GM12874 (cell line): ENCODE data around the gene RNF144A.

Experiments
- TF ChIP-seq, protein P1 (sequence below): IDR thresholded peaks from 2 replicates; pipeline ENCODE4 v1.5.1; 2011; ENCODE audit warnings: low read depth, mild to moderate bottlenecking, control low read depth, low read length, moderate library complexity; ENCODE audit not compliant: insufficient read depth

Gene RNF144A

DNA sequence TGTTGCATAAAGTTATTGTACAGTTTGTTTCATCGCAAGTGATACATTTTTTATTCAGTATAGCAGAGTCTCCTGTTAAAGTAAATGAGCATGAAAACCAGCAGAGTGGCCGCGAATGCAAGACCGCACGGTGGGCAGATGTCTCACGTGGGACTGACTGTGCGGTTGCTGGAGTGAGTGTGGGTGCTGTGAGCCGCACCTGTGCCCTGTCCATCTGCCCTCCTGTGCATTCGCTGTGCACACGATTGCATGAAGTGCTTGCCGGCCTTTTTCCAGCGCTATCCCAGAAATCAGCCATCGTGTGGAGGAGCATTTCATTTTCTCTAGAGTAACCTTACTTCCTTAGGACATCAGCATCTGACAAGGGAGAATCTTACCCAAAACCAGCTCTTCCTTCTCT, 118.7 kb downstream of the RNF144A start:
- TF ChIP-seq, protein P1, sequence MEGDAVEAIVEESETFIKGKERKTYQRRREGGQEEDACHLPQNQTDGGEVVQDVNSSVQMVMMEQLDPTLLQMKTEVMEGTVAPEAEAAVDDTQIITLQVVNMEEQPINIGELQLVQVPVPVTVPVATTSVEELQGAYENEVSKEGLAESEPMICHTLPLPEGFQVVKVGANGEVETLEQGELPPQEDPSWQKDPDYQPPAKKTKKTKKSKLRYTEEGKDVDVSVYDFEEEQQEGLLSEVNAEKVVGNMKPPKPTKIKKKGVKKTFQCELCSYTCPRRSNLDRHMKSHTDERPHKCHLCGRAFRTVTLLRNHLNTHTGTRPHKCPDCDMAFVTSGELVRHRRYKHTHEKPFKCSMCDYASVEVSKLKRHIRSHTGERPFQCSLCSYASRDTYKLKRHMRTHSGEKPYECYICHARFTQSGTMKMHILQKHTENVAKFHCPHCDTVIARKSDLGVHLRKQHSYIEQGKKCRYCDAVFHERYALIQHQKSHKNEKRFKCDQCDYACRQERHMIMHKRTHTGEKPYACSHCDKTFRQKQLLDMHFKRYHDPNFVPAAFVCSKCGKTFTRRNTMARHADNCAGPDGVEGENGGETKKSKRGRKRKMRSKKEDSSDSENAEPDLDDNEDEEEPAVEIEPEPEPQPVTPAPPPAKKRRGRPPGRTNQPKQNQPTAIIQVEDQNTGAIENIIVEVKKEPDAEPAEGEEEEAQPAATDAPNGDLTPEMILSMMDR: no peak

DNA sequence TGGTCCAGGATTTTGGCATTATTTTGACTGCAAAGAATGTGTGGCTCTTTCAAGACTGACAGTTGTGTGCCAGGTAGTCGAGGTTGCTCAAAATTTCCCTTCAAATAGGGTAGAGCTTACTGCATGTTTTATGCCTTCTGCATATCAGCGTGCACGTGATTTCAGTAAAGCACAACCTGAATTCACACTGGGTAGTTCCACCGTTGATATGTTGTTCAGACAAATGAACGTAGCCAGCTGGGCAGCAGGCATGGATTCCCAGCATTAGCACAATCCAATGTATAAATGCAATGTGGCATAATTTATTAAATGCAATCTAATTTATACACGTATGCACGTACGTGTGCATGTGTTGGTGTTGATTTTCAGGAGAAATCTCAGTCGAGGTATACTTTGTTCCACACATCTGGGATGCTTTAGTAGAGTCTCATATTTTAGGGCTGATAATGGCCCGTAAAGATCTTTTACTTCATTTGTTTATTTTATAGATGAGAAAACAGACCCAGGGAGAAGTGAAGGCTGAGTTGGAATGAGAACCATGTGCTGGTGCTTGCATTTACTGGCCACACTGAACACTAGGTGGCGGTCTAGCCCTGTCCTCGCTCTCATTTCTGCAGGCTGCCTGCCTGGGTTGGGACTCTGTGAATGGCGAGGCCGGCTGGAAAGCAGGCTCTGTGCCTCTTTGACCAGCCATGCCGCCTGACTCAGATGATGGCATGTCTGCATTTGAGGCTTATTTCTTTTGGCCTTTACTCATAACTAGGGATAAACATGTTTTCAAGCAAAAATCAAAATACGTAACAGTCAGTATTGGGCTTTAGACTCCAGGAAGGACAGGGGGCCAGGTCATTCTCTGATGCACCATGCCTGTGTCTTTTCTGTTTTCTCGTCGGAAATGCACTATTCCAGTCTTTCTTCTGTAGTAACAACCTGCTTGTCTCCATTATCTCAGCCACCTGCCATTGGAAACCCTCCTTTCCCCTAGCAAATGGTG, 120.4 kb downstream of the RNF144A start:
- TF ChIP-seq, protein P1: peak; percentile 86

DNA sequence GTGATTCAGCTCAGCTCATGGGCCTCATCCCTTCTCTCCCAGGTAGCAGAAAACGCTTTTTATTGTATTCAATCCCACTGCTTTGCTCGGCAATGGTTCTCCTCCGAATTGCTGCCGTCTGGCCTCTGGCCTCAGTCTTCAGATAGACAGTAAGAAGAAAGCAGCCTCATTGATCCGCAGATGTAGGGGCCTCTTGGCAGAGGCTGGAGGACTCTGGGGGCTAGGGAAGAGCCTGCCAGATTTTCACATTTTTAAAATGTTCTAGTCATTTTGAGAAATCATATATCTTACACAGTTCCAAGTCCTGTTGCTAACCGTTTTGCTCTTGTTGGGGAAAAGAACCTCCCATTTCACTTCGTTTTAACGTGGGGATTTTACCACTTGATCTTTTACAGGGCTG, 123.3 kb downstream of the RNF144A start:
- TF ChIP-seq, protein P1: no peak

DNA sequence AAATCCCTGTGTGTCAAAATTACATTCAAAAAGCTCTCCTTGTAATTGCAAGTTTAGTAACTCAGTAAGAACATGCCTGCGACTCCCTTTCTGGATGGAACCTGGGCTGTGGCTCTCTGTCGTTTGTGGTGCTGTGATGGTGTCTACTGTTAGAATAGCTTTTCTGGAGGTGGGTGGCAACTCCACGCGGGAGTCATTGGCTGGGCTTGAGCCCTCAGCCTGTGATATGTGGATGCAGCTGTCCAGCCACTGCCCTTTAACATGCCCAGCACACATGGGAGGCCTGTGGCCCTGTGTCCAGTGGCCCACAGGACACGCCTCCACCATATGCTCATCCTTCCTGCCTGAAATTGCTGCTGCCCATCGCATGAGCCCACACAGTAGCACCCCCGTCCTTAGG, 124.2 kb downstream of the RNF144A start:
- TF ChIP-seq, protein P1: no peak

DNA sequence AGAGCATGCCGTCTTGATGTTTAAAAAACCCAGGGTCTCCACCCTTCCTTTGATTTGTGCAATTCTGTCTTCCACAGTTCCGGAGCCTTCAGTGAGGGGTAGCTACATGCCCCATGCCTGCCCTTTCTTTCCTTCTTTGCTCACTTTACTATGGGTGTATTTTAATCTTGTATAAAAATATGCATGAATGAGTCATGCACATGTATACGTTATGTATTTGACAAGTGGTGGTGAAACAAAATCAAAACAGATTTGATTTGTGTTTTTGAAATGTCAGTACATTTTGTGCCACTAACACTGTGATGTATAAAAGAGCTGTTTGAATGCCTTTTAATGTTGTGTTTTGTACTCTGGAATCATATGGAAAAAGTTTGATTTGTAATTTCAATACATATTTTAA, 126.5 kb downstream of the RNF144A start:
- TF ChIP-seq, protein P1: no peak

DNA sequence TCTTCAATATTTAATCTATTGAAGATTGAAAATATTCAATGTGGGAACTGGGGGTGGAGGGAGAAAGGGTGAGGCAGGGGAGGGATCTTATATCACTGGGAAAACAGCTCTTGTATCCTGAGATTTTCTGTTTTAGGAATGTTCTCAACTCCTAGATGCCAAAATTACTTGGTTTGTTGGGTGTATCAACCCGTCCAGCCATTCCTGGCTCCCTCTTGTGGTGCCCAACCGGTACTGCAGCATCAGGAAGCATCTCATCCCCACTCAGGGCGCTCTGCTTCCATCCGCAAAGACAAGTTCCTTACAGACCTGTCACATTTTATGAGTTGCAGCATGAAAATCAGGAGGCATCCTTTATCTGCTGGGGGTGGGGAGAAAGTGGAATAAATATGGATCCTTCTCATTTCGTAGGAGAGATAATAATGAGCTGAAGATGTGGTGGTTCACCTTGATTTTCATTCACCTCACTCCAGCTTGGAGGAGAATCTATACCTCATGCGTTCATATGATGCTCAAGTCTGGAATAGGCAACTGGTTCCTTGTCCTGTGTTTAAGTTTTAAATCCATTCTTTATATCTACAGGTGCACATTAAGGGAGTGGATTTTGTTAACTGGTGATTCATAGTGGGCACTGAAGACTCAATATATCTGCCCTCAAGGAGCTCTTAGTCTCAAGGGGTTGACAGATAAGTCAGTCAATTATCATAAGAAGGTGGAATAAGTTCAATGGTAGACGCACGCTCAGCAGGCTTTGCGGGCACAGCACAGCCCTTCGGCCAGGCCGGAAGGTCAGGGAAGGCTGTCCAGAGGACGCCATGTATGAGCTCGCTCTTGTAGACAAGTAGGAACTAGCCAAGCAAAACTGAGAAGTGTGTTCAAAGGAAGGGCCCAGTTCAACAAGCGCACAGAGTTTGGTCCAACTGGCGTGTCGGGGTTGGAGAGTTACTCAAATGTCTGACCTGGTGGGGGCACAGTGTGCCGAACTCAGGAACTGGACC, 127.3 kb downstream of the RNF144A start:
- TF ChIP-seq, protein P1: peak; percentile 85
